ENCODE results near the gene ABCG1.

Gene ABCG1

GRCh38 chr21:42245331-42246193 lies 26.6 kb downstream of the ABCG1 start:
- TF ChIP-seq CTCF (IDR thresholded peaks at IDR 0.05): no peak

- TF ChIP-seq CTCF (IDR thresholded peaks at IDR 0.05): no peak
These were observed 28.8 kb downstream of the ABCG1 start for GRCh38 chr21:42247716-42248115.

GRCh38 chr21:42248241-42248640 lies 29.3 kb downstream of the ABCG1 start:
- no peak for TF ChIP-seq CTCF (IDR thresholded peaks at IDR 0.05)

- no peak for TF ChIP-seq CTCF (IDR thresholded peaks at IDR 0.05)
These were observed 30.1 kb downstream of the ABCG1 start for GRCh38 chr21:42248783-42249597.

GRCh38 chr21:42250422-42251403 lies 31.8 kb downstream of the ABCG1 start:
- TF ChIP-seq CTCF (IDR thresholded peaks at IDR 0.05): no peak

- no peak for TF ChIP-seq CTCF (IDR thresholded peaks at IDR 0.05)
These were observed 32.8 kb downstream of the ABCG1 start for GRCh38 chr21:42251654-42252324.

Measured in LNCAP (cell line).